ENCODE results near the gene CLEC18C.
"Not testable (repeated sequence)": the region's sequence is repeated elsewhere in the genome, so short reads cannot be mapped to it uniquely, and the experiment has no call there.

Gene CLEC18C

GRCh38 chr16:70206382-70206781 lies 32.8 kb downstream of the CLEC18C start:
- DNase-seq (ENCODE audit: low read depth, low spot score): not testable (repeated sequence)

GRCh38 chr16:70218586-70218985 lies 45.0 kb downstream of the CLEC18C start:
- not testable (repeated sequence) for DNase-seq (ENCODE audit: low read depth, low spot score)

GRCh38 chr16:70222574-70222973 lies 49.0 kb downstream of the CLEC18C start:
- not testable (repeated sequence) for DNase-seq (ENCODE audit: low read depth, low spot score)

GRCh38 chr16:70223216-70223615 lies 49.6 kb downstream of the CLEC18C start:
- not testable (repeated sequence) for DNase-seq (ENCODE audit: low read depth, low spot score)

- DNase-seq (ENCODE audit: low read depth, low spot score): not testable (repeated sequence)
Measured at GRCh38 chr16:70223971-70224513, 50.5 kb downstream of the CLEC18C start.

- DNase-seq (ENCODE audit: low read depth, low spot score): not testable (repeated sequence)
Measured at GRCh38 chr16:70224645-70225044, 51.1 kb downstream of the CLEC18C start.

- not testable (repeated sequence) for DNase-seq (ENCODE audit: low read depth, low spot score)
Measured at GRCh38 chr16:70225430-70225829, 51.8 kb downstream of the CLEC18C start.

GRCh38 chr16:70226024-70226423 lies 52.4 kb downstream of the CLEC18C start:
- DNase-seq (ENCODE audit: low read depth, low spot score): not testable (repeated sequence)

GRCh38 chr16:70231831-70232230 lies 58.2 kb downstream of the CLEC18C start:
- not testable (repeated sequence) for DNase-seq (ENCODE audit: low read depth, low spot score)

Data from activated naive CD8-positive, alpha-beta T cell treated with anti-CD3 and anti-CD28 coated beads, Interleukin-2, amount 50 U/mL, for 16 hours (primary cell).